ENCODE results near the gene AMMECR1.

DNA sequence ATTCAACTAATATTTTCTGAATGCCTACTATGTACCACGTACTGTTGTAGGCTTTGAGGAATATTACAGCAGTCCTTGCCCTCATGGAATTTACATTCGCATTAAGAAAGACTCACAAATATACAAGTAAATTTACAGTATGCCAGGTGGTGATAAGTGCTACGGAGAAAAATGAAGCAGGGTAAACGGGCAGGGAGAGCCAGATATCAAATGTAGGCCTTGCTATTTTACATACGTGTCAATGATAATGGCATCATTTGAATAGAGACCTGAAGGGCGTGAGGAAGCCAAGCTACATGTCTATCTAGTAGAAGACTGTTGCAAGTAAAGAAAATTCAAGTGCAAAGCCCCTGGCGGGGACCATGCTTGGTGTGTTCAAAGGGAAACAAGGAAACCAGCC lies 65.2 kb downstream of the AMMECR1 start:
- TF ChIP-seq, protein P1, sequence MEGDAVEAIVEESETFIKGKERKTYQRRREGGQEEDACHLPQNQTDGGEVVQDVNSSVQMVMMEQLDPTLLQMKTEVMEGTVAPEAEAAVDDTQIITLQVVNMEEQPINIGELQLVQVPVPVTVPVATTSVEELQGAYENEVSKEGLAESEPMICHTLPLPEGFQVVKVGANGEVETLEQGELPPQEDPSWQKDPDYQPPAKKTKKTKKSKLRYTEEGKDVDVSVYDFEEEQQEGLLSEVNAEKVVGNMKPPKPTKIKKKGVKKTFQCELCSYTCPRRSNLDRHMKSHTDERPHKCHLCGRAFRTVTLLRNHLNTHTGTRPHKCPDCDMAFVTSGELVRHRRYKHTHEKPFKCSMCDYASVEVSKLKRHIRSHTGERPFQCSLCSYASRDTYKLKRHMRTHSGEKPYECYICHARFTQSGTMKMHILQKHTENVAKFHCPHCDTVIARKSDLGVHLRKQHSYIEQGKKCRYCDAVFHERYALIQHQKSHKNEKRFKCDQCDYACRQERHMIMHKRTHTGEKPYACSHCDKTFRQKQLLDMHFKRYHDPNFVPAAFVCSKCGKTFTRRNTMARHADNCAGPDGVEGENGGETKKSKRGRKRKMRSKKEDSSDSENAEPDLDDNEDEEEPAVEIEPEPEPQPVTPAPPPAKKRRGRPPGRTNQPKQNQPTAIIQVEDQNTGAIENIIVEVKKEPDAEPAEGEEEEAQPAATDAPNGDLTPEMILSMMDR (IDR thresholded peaks at IDR 0.05 in 8 of 11, conservative IDR thresholded peaks at IDR 0.05 in 3 of 11) = no peak
- no peak for TF ChIP-seq POLR2A (IDR thresholded peaks at IDR 0.05)
- TF ChIP-seq POLR2AphosphoS5 (IDR thresholded peaks at IDR 0.05) = no peak
